H1 (cell line): Measurements from ENCODE around the gene HHIP. TPM values are rescaled to one million over a fixed set of nuclear protein-coding genes. Genes with fewer than 3 reads are reported as not detected.

Experiments
- CTCF ChIA-PET: fragments of 300-600 bp; sonication (Branson Sonifier 250); formaldehyde crosslinking; loops from one replicate; lab custom pipeline; 2021; ENCODE audit not compliant: partially characterized antibody; lab: Charles Lee
- POLR2A ChIA-PET: fragments of 300-600 bp; sonication (Branson Sonifier 250); formaldehyde crosslinking; loops from one replicate; lab custom pipeline; 2021; ENCODE audit warnings: inconsistent platforms; ENCODE audit not compliant: partially characterized antibody; lab: Charles Lee
- DNase-seq, 2 experiments: peaks; one replicate each; pipeline versions ENCODE4 v3.0.0 to v3.0.0-alpha.2; 2010 to 2022; ENCODE audit warnings: low spot score in 2 of 2, low read depth in 1 of 2, mixed read lengths in 1 of 2
- FAIRE-seq: peaks from 2 replicates; lab custom pipeline; 2011; peaks lifted over from hg19 to GRCh38; lab: Jason Lieb, UNC
- H2AFZ ChIP-seq: 2 replicates; pipeline ENCODE4 v1.8.1; 2012; ENCODE audit warnings: low read length, inconsistent platforms
- H2AK5ac ChIP-seq: 2 replicates; pipeline ENCODE4 v1.6.1; 2013; ENCODE audit warnings: low read depth, low read length
- H2BK120ac ChIP-seq: replicated peaks from 2 replicates; pipeline ENCODE3; 2013; ENCODE audit warnings: low read depth, low read length, inconsistent platforms
- H2BK12ac ChIP-seq: 2 replicates; pipeline ENCODE4 v1.6.1; 2013; ENCODE audit warnings: low read depth, low read length
- H2BK15ac ChIP-seq: 2 replicates; pipeline ENCODE4 v1.6.1; 2013; ENCODE audit warnings: low read length
- H2BK20ac ChIP-seq: 2 replicates; pipeline ENCODE4 v1.6.1; 2013; ENCODE audit warnings: low read length
- H2BK5ac ChIP-seq: 2 replicates; pipeline ENCODE4 v1.6.1; 2013; ENCODE audit warnings: low read depth, low read length
- H3K14ac ChIP-seq: 2 replicates; pipeline ENCODE4 v1.6.1; 2013; ENCODE audit warnings: inconsistent platforms; ENCODE audit not compliant: insufficient read length
- H3K18ac ChIP-seq: 2 replicates; pipeline ENCODE4 v1.6.1; 2013; ENCODE audit warnings: low read length; ENCODE audit errors: extremely low read depth
- H3K23ac ChIP-seq: 2 replicates; pipeline ENCODE4 v1.6.1; 2013; ENCODE audit warnings: inconsistent platforms; ENCODE audit not compliant: insufficient read length
- H3K23me2 ChIP-seq: 2 replicates; pipeline ENCODE4 v1.6.1; 2013; ENCODE audit warnings: low read depth, low read length
- H3K27ac ChIP-seq: 2 replicates; pipeline ENCODE4 v1.6.1; 2011; ENCODE audit warnings: low read depth, low read length, inconsistent platforms
- H3K27me3 ChIP-seq, 4 experiments: replicated peaks in 1 of 4; 1 replicate in 1 of 4; 2 replicates in 3 of 4; pipeline versions ENCODE4 v1.6.1 to v1.8.1; 2011 to 2013; ENCODE audit warnings: low read length in 3 of 4, mild to moderate bottlenecking in 3 of 4, inconsistent platforms in 2 of 4, mixed read lengths in 2 of 4, moderate library complexity in 1 of 4; ENCODE audit not compliant: control insufficient read depth in 3 of 4, insufficient read depth in 3 of 4; ENCODE audit errors: extremely low read depth in 1 of 4
- H3K36me3 ChIP-seq, 4 experiments: 2 replicates each; pipeline versions ENCODE4 v1.6.1 to v1.8.1; 2011 to 2013; ENCODE audit warnings: mild to moderate bottlenecking in 4 of 4, low read length in 3 of 4, moderate library complexity in 2 of 4, control low read depth in 1 of 4, inconsistent platforms in 1 of 4; ENCODE audit not compliant: insufficient read depth in 4 of 4, control insufficient read depth in 2 of 4
- H3K4ac ChIP-seq: replicated peaks from 2 replicates; pipeline ENCODE3; 2013; ENCODE audit warnings: low read length, low read depth, mixed read lengths, inconsistent platforms; ENCODE audit not compliant: insufficient read length
- H3K4me1 ChIP-seq, 4 experiments: replicated peaks in 1 of 4; 1 replicate in 1 of 4; 2 replicates in 3 of 4; pipeline versions ENCODE4 v1.6.1 to v1.8.1; 2011 to 2013; ENCODE audit warnings: low read length in 3 of 4, inconsistent platforms in 2 of 4, mixed read lengths in 1 of 4; ENCODE audit not compliant: insufficient read depth in 4 of 4, control insufficient read depth in 3 of 4
- H3K4me2 ChIP-seq, 2 experiments: 2 replicates each; pipeline versions ENCODE4 v1.6.1 to v1.8.1; 2011 to 2013; ENCODE audit warnings: low read depth in 2 of 2, low read length in 2 of 2, control low read depth in 1 of 2, inconsistent platforms in 1 of 2, mild to moderate bottlenecking in 1 of 2; ENCODE audit not compliant: insufficient read depth in 1 of 2
- H3K4me3 ChIP-seq, 4 experiments: fragments of 200-600, 300-600 bp in 1 of 4; sonication (generic), shearing (Covaris generic), sonication (Bioruptor Twin) in 1 of 4; 2 replicates each; pipeline versions ENCODE4 v1.5.1 to v1.8.1; 2011 to 2016; ENCODE audit warnings: low read length in 4 of 4, low read depth in 3 of 4, control low read depth in 2 of 4, inconsistent platforms in 2 of 4, mild to moderate bottlenecking in 2 of 4, mixed read lengths in 1 of 4, moderate library complexity in 1 of 4; ENCODE audit not compliant: insufficient read depth in 2 of 4; ENCODE audit errors: extremely low read depth in 1 of 4
- H3K56ac ChIP-seq: replicated peaks from 2 replicates; pipeline ENCODE3; 2013; ENCODE audit warnings: low read depth, mild to moderate bottlenecking, mixed read lengths, low read length, inconsistent platforms; ENCODE audit not compliant: insufficient read length
- H3K79me1 ChIP-seq: 2 replicates; pipeline ENCODE4 v1.6.1; 2013; ENCODE audit warnings: low read depth, low read length, control low read depth
- H3K79me2 ChIP-seq, 2 experiments: 2 replicates each; pipeline versions ENCODE4 v1.6.1 to v1.8.1; 2012 to 2013; ENCODE audit warnings: low read length in 2 of 2, mild to moderate bottlenecking in 2 of 2, inconsistent platforms in 1 of 2; ENCODE audit not compliant: insufficient read depth in 2 of 2, control insufficient read depth in 1 of 2
- H3K9ac ChIP-seq, 4 experiments: replicated peaks in 1 of 4; 1 replicate in 1 of 4; 2 replicates in 3 of 4; pipeline versions ENCODE4 v1.6.1 to v1.8.1; 2011 to 2013; ENCODE audit warnings: low read depth in 3 of 4, low read length in 3 of 4, control low read depth in 2 of 4, mild to moderate bottlenecking in 2 of 4, moderate library complexity in 2 of 4, inconsistent platforms in 1 of 4; ENCODE audit errors: extremely low read depth in 1 of 4
- H3K9me3 ChIP-seq, 2 experiments: 2 replicates each; pipeline versions ENCODE4 v1.6.1 to v1.8.1; 2012 to 2013; ENCODE audit warnings: mild to moderate bottlenecking in 2 of 2, moderate library complexity in 2 of 2, control low read depth in 1 of 2, inconsistent platforms in 1 of 2, low read depth in 1 of 2, low read length in 1 of 2, mixed read lengths in 1 of 2; ENCODE audit not compliant: insufficient read depth in 2 of 2
- H4K20me1 ChIP-seq, 2 experiments: replicated peaks in 1 of 2; 2 replicates each; pipeline versions ENCODE3 to v1.8.1; 2011 to 2013; ENCODE audit warnings: inconsistent platforms in 2 of 2, low read length in 2 of 2, mild to moderate bottlenecking in 1 of 2; ENCODE audit not compliant: insufficient read depth in 2 of 2, control insufficient read depth in 1 of 2
- H4K5ac ChIP-seq: 2 replicates; pipeline ENCODE4 v1.6.1; 2013; ENCODE audit warnings: low read length, low read depth, mixed read lengths, inconsistent platforms; ENCODE audit not compliant: insufficient read length
- H4K8ac ChIP-seq: 2 replicates; pipeline ENCODE4 v1.8.0; 2013; ENCODE audit warnings: mild to moderate bottlenecking, moderate library complexity, low read length, inconsistent platforms; ENCODE audit not compliant: insufficient read depth; ENCODE audit errors: extremely low read depth
- H4K91ac ChIP-seq: replicated peaks from 2 replicates; pipeline ENCODE3; 2013; ENCODE audit warnings: low read length, mixed read lengths, inconsistent platforms; ENCODE audit not compliant: insufficient read length
- BACH1 ChIP-seq: IDR thresholded peaks from 2 replicates; pipeline ENCODE4 v1.6.1; 2012; ENCODE audit warnings: low read length, improper control_type of control experiment
- CEBPB ChIP-seq: IDR thresholded peaks from 2 replicates; pipeline ENCODE4 v1.6.1; 2012; ENCODE audit warnings: low read depth, low read length
- E2F6 ChIP-seq: IDR thresholded peaks from 2 replicates; pipeline ENCODE4 v1.6.1; 2012; ENCODE audit warnings: inconsistent platforms
- GABPA ChIP-seq: IDR thresholded peaks from 2 replicates; pipeline ENCODE4 v1.6.1; 2011; ENCODE audit warnings: mild to moderate bottlenecking, low read length, moderate library complexity, borderline replicate concordance; ENCODE audit not compliant: insufficient read depth
- KDM1A ChIP-seq: fragments of 200-600, 300-600 bp; sonication (generic); IDR thresholded peaks from 2 replicates; pipeline ENCODE4 v1.7.1; 2016; ENCODE audit warnings: mild to moderate bottlenecking, low read length, borderline replicate concordance
- NRF1 ChIP-seq: IDR thresholded peaks from 2 replicates; pipeline ENCODE4 v1.6.1; 2011; ENCODE audit warnings: mild to moderate bottlenecking, low read depth, low read length, improper control_type of control experiment
- POLR2A ChIP-seq, 2 experiments: IDR thresholded peaks; 1 replicate in 1 of 2; 2 replicates in 1 of 2; pipeline ENCODE4 v1.6.1; 2011; ENCODE audit warnings: low read depth in 2 of 2, low read length in 2 of 2, mild to moderate bottlenecking in 2 of 2; ENCODE audit errors: control extremely low read depth in 1 of 2
- POLR2AphosphoS5 ChIP-seq: IDR thresholded peaks from 2 replicates; pipeline ENCODE4 v1.6.1; 2011; ENCODE audit warnings: low read depth, low read length
- SAP30 ChIP-seq: fragments of 300-600 bp; sonication (generic); IDR thresholded peaks from 2 replicates; pipeline ENCODE4 v1.7.1; 2012; ENCODE audit warnings: low read length, moderate library complexity, mild to moderate bottlenecking, inconsistent platforms; ENCODE audit not compliant: insufficient read depth, insufficient replicate concordance
- SP1 ChIP-seq: IDR thresholded peaks from 2 replicates; pipeline ENCODE4 v1.6.1; 2011; ENCODE audit warnings: low read depth, low read length
- SUZ12 ChIP-seq: fragments of 200-600 bp; sonication (generic); IDR thresholded peaks from 2 replicates; pipeline ENCODE4 v1.6.1; 2012; ENCODE audit warnings: mild to moderate bottlenecking, inconsistent platforms, low read length, moderate library complexity, mixed read lengths
- TAF1 ChIP-seq: IDR thresholded peaks from 2 replicates; pipeline ENCODE4 v1.6.1; 2011; ENCODE audit warnings: mild to moderate bottlenecking, low read depth, low read length
- TBP ChIP-seq: IDR thresholded peaks from 2 replicates; pipeline ENCODE4 v1.6.1; 2011; ENCODE audit warnings: low read depth, low read length, improper control_type of control experiment
- YY1 ChIP-seq: IDR thresholded peaks from 2 replicates; pipeline ENCODE4 v1.6.1; 2011; ENCODE audit warnings: low read depth, mild to moderate bottlenecking, low read length
- polyA plus RNA-seq, 7 experiments: library from polyadenylated mRNA; depleted of rRNA in 3 of 7; stranded (reverse) in 5 of 7; unstranded in 2 of 7; fragments of >200 nt in 5 of 7; fragments of 200-250 nt in 2 of 7; gene quantifications; 1 replicate in 5 of 7; 2 replicates in 1 of 7; 4 replicates in 1 of 7; pipeline versions ENCODE4 v1.2.1 to v1.2.3, GENCODE V29; 2011 to 2013; ENCODE audit warnings: missing spikeins in 2 of 7, mixed read lengths in 2 of 7
- total RNA-seq: library from RNA; stranded (reverse); fragmentation: NEBNext Ultra II Directional; extraction: Animal tissue kit (Norgen Biotek cat#: 25700); gene quantifications from 2 replicates; pipeline ENCODE4 v1.2.1, GENCODE V29; 2021
- TF ChIP-seq, protein P1 (sequence below): IDR thresholded peaks from 2 replicates; pipeline ENCODE4 v1.6.1; 2012; ENCODE audit warnings: low read length, inconsistent platforms

HHIP gene
- total and polyA plus RNA-seq, 2 of the 8 experiments (the other 6 are each of a cell fraction or from before 2014, with no cell fraction given), result 0.05 to 1.3 TPM

DNA sequence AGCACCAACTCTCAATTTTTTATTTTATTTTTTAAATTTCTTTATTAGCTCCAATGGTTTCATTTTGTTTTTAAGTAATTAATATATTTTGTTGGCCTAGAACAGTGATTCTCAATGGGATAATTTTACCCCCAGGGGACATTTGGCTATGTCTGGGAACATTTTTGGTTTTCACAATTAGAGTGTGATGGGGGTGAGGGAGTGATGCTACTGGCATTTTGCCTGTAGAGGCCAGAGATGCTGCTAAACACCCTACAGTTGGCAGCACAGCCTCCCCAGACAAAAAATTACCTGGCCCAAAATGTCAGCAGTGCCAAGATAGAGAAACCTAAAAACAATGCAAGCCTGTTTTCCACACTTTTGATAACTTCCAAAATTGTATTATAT is 64.6 kb downstream of the HHIP start:
- H3K23ac ChIP-seq, result no peak overlapping the region
- H3K27me3 ChIP-seq, result no peaks in the 10 kb centered on the region
- no peak overlapping the region for H3K56ac ChIP-seq
- H3K18ac ChIP-seq, result no peak overlapping the region
- no peak for FAIRE-seq
- H3K9me3 ChIP-seq, result no peaks in the 10 kb centered on the region
- no peak overlapping the region for H2BK20ac ChIP-seq
- H3K4me3 ChIP-seq, result no peak overlapping the region
- no peak overlapping the region for H2BK120ac ChIP-seq
- H2AK5ac ChIP-seq, result no peak overlapping the region
- H3K36me3 ChIP-seq, result no peaks in the 10 kb centered on the region
- no peak overlapping the region for H3K14ac ChIP-seq
- ChIA-PET POLR2A (no interaction called here), CTCF (interaction anchor here (1.5 kb wide), 1 partner anchor 13 kb away, joined by 4 read pairs; no protein-coding TSS in a partner anchor)
- no peaks in the 10 kb centered on the region for H3K23me2 ChIP-seq
- peaks cover 0 to 4% (median 0%) of the 10 kb centered on the region in 4 experiments; a peak in 1 of 7 replicates for H3K4me1 ChIP-seq
- H3K4me2 ChIP-seq, result no peak overlapping the region
- no peaks in the 10 kb centered on the region for H3K79me2 ChIP-seq
- no peak overlapping the region for H4K91ac ChIP-seq
- DNase-seq, result no peak
- H4K8ac ChIP-seq, result no peak overlapping the region
- no peak overlapping the region for H2BK12ac ChIP-seq
- no peak overlapping the region for H3K4ac ChIP-seq
- H2BK15ac ChIP-seq, result no peak overlapping the region
- H4K5ac ChIP-seq, result no peak overlapping the region
- no peak overlapping the region for H2AFZ ChIP-seq
- H3K9ac ChIP-seq, result no peak overlapping the region
- H2BK5ac ChIP-seq, result no peak overlapping the region
- no peaks in the 10 kb centered on the region for H4K20me1 ChIP-seq
- H3K79me1 ChIP-seq, result no peaks in the 10 kb centered on the region
- no peak overlapping the region for H3K27ac ChIP-seq
- no peak for TF ChIP-seq SAP30
- TF ChIP-seq KDM1A, result no peak
- no peak for TF ChIP-seq CEBPB
- TF ChIP-seq E2F6, result no peak
- no peak for TF ChIP-seq SP1
- TF ChIP-seq, protein P1, sequence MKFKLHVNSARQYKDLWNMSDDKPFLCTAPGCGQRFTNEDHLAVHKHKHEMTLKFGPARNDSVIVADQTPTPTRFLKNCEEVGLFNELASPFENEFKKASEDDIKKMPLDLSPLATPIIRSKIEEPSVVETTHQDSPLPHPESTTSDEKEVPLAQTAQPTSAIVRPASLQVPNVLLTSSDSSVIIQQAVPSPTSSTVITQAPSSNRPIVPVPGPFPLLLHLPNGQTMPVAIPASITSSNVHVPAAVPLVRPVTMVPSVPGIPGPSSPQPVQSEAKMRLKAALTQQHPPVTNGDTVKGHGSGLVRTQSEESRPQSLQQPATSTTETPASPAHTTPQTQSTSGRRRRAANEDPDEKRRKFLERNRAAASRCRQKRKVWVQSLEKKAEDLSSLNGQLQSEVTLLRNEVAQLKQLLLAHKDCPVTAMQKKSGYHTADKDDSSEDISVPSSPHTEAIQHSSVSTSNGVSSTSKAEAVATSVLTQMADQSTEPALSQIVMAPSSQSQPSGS, result no peak
- TF ChIP-seq SUZ12, result no peak
- no peak for TF ChIP-seq GABPA
- no peak for TF ChIP-seq POLR2AphosphoS5
- TF ChIP-seq BACH1, result no peak
- TF ChIP-seq NRF1, result no peak
- TF ChIP-seq TBP, result no peak
- TF ChIP-seq TAF1, result no peak
- no peak for TF ChIP-seq POLR2A (IDR thresholded peaks at IDR 0.05; ENCODE audit: control extremely low read depth in 1 of 2, low read depth in 2 of 2, low read length in 2 of 2)
- no peak for TF ChIP-seq YY1
